ENCODE results near the gene VPS35. TPM values are rescaled to one million over a fixed set of nuclear protein-coding genes. Genes with fewer than 3 reads are reported as not detected.
"Not testable (repeated sequence)": the region's sequence is repeated elsewhere in the genome, so short reads cannot be mapped to it uniquely, and the experiment has no call there.

Gene VPS35
- total RNA-seq, 2 experiments from 2014 or later = 112 to 114 TPM

GRCh38 chr16:46638947-46639925, 49.7 kb downstream of the VPS35 start:
- no peak for DNase-seq
- H3K4me1 Mint-ChIP-seq (ENCODE audit: low read depth) = no peaks in the 10 kb centered on the region
- no peaks in the 10 kb centered on the region for H3K27me3 Mint-ChIP-seq
- POLR2A ChIA-PET = no interaction called here
- H3K36me3 Mint-ChIP-seq = peaks cover 16% of the 10 kb centered on the region
- H3K4me3 Mint-ChIP-seq = no peak overlapping the region
- CTCF ChIA-PET = no interaction called here
- H3K9me3 Mint-ChIP-seq = peaks cover 11% of the 10 kb centered on the region
- intact Hi-C loops (cut with micrococcal nuclease) = no loop called here
- no peak overlapping the region for H3K27ac Mint-ChIP-seq

- peaks cover 3% of the 10 kb centered on the region for H3K36me3 Mint-ChIP-seq
- DNase-seq = no peak
- CTCF ChIA-PET = interaction anchor here (0.6 kb wide), 1 partner anchor 80 kb away, joined by 3 read pairs; no protein-coding TSS in a partner anchor
- intact Hi-C loops (cut with micrococcal nuclease) = no loop called here
- H3K9me3 Mint-ChIP-seq = no peaks in the 10 kb centered on the region
- no peaks in the 10 kb centered on the region for H3K4me1 Mint-ChIP-seq (ENCODE audit: low read depth)
- no peak overlapping the region for H3K4me3 Mint-ChIP-seq
- no peaks in the 10 kb centered on the region for H3K27me3 Mint-ChIP-seq
- POLR2A ChIA-PET = no interaction called here
- H3K27ac Mint-ChIP-seq = no peak overlapping the region
Measured at GRCh38 chr16:46632778-46633733, 55.9 kb downstream of the VPS35 start.

GRCh38 chr16:46629331-46630219, 59.4 kb downstream of the VPS35 start:
- no peaks in the 10 kb centered on the region for H3K27me3 Mint-ChIP-seq
- no peaks in the 10 kb centered on the region for H3K36me3 Mint-ChIP-seq
- no peak overlapping the region for H3K4me3 Mint-ChIP-seq
- ChIA-PET CTCF (interaction anchor here (0.6 kb wide), 1 partner anchor 266 kb away, joined by 3 read pairs; no protein-coding TSS in a partner anchor), POLR2A (no interaction called here)
- no peaks in the 10 kb centered on the region for H3K4me1 Mint-ChIP-seq (ENCODE audit: low read depth)
- no peak for DNase-seq
- intact Hi-C loops (cut with micrococcal nuclease) = no loop called here
- H3K9me3 Mint-ChIP-seq = no peaks in the 10 kb centered on the region
- no peak overlapping the region for H3K27ac Mint-ChIP-seq

- intact Hi-C loops (cut with micrococcal nuclease) = no loop called here
- H3K9me3 Mint-ChIP-seq = no peaks in the 10 kb centered on the region
- H3K4me3 Mint-ChIP-seq = no peak overlapping the region
- no peak overlapping the region for H3K27ac Mint-ChIP-seq
- POLR2A ChIA-PET = no interaction called here
- H3K27me3 Mint-ChIP-seq = no peaks in the 10 kb centered on the region
- CTCF ChIA-PET = no interaction called here
- no peaks in the 10 kb centered on the region for H3K36me3 Mint-ChIP-seq
- no peak for DNase-seq
- H3K4me1 Mint-ChIP-seq (ENCODE audit: low read depth) = no peaks in the 10 kb centered on the region
Measured at GRCh38 chr16:46627746-46628145, 61.2 kb downstream of the VPS35 start.

GRCh38 chr16:46626681-46627080, 62.3 kb downstream of the VPS35 start:
- H3K4me1 Mint-ChIP-seq (ENCODE audit: low read depth); intact Hi-C loops (cut with micrococcal nuclease); H3K9me3 Mint-ChIP-seq; POLR2A ChIA-PET; H3K4me3 Mint-ChIP-seq; H3K36me3 Mint-ChIP-seq; CTCF ChIA-PET; H3K27ac Mint-ChIP-seq; H3K27me3 Mint-ChIP-seq; DNase-seq: not testable (repeated sequence)

GRCh38 chr16:46624862-46625261, 64.1 kb downstream of the VPS35 start:
- H3K27me3 Mint-ChIP-seq, H3K9me3 Mint-ChIP-seq, CTCF ChIA-PET, H3K4me3 Mint-ChIP-seq, H3K27ac Mint-ChIP-seq, POLR2A ChIA-PET, H3K36me3 Mint-ChIP-seq, DNase-seq: not testable (repeated sequence)
- peaks cover 19% of the 10 kb centered on the region for H3K4me1 Mint-ChIP-seq (ENCODE audit: low read depth)
- intact Hi-C loops (cut with micrococcal nuclease) = loop anchor here (5.0 kb wide), 1 partner anchor 347 kb away; the partner anchor contains the start of gene DNAJA2

GRCh38 chr16:46623707-46624106, 65.3 kb downstream of the VPS35 start:
- H3K4me1 Mint-ChIP-seq (ENCODE audit: low read depth) = peaks cover 21% of the 10 kb centered on the region
- POLR2A ChIA-PET = not testable (repeated sequence)

GRCh38 chr16:46623246-46623645, 65.7 kb downstream of the VPS35 start:
- H3K27me3 Mint-ChIP-seq, H3K4me3 Mint-ChIP-seq, H3K9me3 Mint-ChIP-seq, H3K36me3 Mint-ChIP-seq, POLR2A ChIA-PET, CTCF ChIA-PET, DNase-seq, H3K27ac Mint-ChIP-seq: not testable (repeated sequence)
- peaks cover 21% of the 10 kb centered on the region for H3K4me1 Mint-ChIP-seq (ENCODE audit: low read depth)
- intact Hi-C loops (cut with micrococcal nuclease) = loop anchor here (5.0 kb wide), 1 partner anchor 349 kb away; the partner anchor contains the start of gene DNAJA2

More at GRCh38 chr16:46623707-46624106, 65.3 kb downstream of the VPS35 start:
- intact Hi-C loops (cut with micrococcal nuclease) = loop anchor here (5.0 kb wide), 1 partner anchor 349 kb away; the partner anchor contains the start of gene DNAJA2
- H3K27me3 Mint-ChIP-seq, CTCF ChIA-PET, H3K4me3 Mint-ChIP-seq, H3K36me3 Mint-ChIP-seq, H3K27ac Mint-ChIP-seq, DNase-seq, H3K9me3 Mint-ChIP-seq: not testable (repeated sequence)

- DNase-seq = no peak
- intact Hi-C loops (cut with micrococcal nuclease) = loop anchor here (2.0 to 5.0 kb wide), 3 partner anchors 67 to 350 kb away; partner anchors contain the start of genes C16orf87, DNAJA2, ORC6 and VPS35
- Mint-ChIP-seq H3K27ac (no peak overlapping the region), H3K4me3 (peak overlapping the region; percentile 89), H3K4me1 (ENCODE audit: low read depth) (peaks cover 23% of the 10 kb centered on the region), H3K36me3 (peaks cover 4% of the 10 kb centered on the region), H3K9me3 (no peaks in the 10 kb centered on the region), H3K27me3 (no peaks in the 10 kb centered on the region)
- ChIA-PET CTCF (interaction anchor here (1.4 kb wide), 1 partner anchor 69 kb away, joined by 8 read pairs; no protein-coding TSS in a partner anchor), POLR2A (interaction anchor here (1.1 kb wide), 1 partner anchor 13 kb away, joined by 6 read pairs; no protein-coding TSS in a partner anchor)
Measured at GRCh38 chr16:46621934-46622676, 66.9 kb downstream of the VPS35 start.

- DNase-seq = peak; percentile 91
- H3K36me3 Mint-ChIP-seq = peaks cover 11% of the 10 kb centered on the region
- H3K27ac Mint-ChIP-seq = peak within 1 kb of the TSS; percentile 69
- intact Hi-C loops (cut with micrococcal nuclease) = loop anchor here (2.0 to 5.0 kb wide), 3 partner anchors 68 to 351 kb away; partner anchors contain the start of genes C16orf87, DNAJA2, ORC6 and VPS35
- no peaks in the 10 kb centered on the region for H3K27me3 Mint-ChIP-seq
- ChIA-PET CTCF (interaction anchor here (1.4 kb wide), 1 partner anchor 68 kb away, joined by 8 read pairs; no protein-coding TSS in a partner anchor), POLR2A (interaction anchor here (1.1 kb wide), 1 partner anchor 13 kb away, joined by 6 read pairs; no protein-coding TSS in a partner anchor)
- no peaks in the 10 kb centered on the region for H3K9me3 Mint-ChIP-seq
- H3K4me3 Mint-ChIP-seq = peak within 1 kb of the TSS; percentile 89
- peaks cover 23% of the 10 kb centered on the region for H3K4me1 Mint-ChIP-seq (ENCODE audit: low read depth)
Measured at GRCh38 chr16:46621006-46621933, 67.7 kb downstream of the VPS35 start, which contains the start of gene SHCBP1. Gene SHCBP1 (minus strand): TSS chr16:46621379. CDS start chr16:46621359, 20 bp downstream.

All from activated CD4-positive, alpha-beta memory T cell treated with anti-CD3 and anti-CD28 coated beads for 36 hours (primary cell).